Activated T-cell treated with anti-CD3 and anti-CD28 coated beads, Interleukin-2, amount 50 U/mL, for 4 hours (primary cell): Measurements from ENCODE around the gene AGRN. TPM values are rescaled to one million over a fixed set of nuclear protein-coding genes. Genes with fewer than 3 reads are reported as not detected.
"Not testable (repeated sequence)": the region's sequence is repeated elsewhere in the genome, so short reads cannot be mapped to it uniquely, and the experiment has no call there.

ENCODE experiments used
- ATAC-seq, 2 donors: fragments of 200-7000 bp; cut with Tn5 transposase; one replicate each; pipeline ENCODE4 v1.10.0; 2021
- DNase-seq: peaks from one replicate; pipeline ENCODE4 v3.0.0-alpha.2; 2020
- H3K27me3 Mint-ChIP-seq: one replicate; pipeline ENCODE4 v1.8.0; 2021; ENCODE audit warnings: low read depth, mixed read lengths
- H3K36me3 Mint-ChIP-seq: one replicate; pipeline ENCODE4 v1.8.0; 2022; ENCODE audit warnings: mixed read lengths; ENCODE audit not compliant: insufficient read depth
- H3K4me1 Mint-ChIP-seq: one replicate; pipeline ENCODE4 v1.8.0; 2021; ENCODE audit warnings: low read depth, mixed read lengths
- H3K4me3 Mint-ChIP-seq: one replicate; pipeline ENCODE4 v1.8.0; 2021; ENCODE audit warnings: mild to moderate bottlenecking, moderate library complexity, mixed read lengths
- H3K9me3 Mint-ChIP-seq: one replicate; pipeline ENCODE4 v1.8.0; 2021; ENCODE audit warnings: mixed read lengths
- total RNA-seq, 3 donors: library from RNA; stranded (reverse); gene quantifications; one replicate each; pipeline ENCODE4 v1.2.1, GENCODE V29; 2021

AGRN gene
- total RNA-seq, 3 donors from 2014 or later = 12.0 to 18.0 (median 15.2) TPM

GRCh38 chr1:992362-992761, 27.6 kb upstream of the AGRN start:
- H3K36me3 Mint-ChIP-seq = no peaks in the 10 kb centered on the region
- ATAC-seq (peak in 1 of 2 donors; percentile 49), DNase-seq (no peak)
- peaks cover 3% of the 10 kb centered on the region for H3K9me3 Mint-ChIP-seq
- H3K27me3 Mint-ChIP-seq = peaks cover 35% of the 10 kb centered on the region
- no peak overlapping the region for H3K4me3 Mint-ChIP-seq
- H3K4me1 Mint-ChIP-seq = peaks cover 6% of the 10 kb centered on the region

GRCh38 chr1:993379-993995, 26.4 kb upstream of the AGRN start:
- Mint-ChIP-seq H3K4me3 (no peak overlapping the region), H3K27me3 (peaks cover 33% of the 10 kb centered on the region), H3K36me3 (no peaks in the 10 kb centered on the region), H3K9me3 (peaks cover 3% of the 10 kb centered on the region), H3K4me1 (peaks cover 6% of the 10 kb centered on the region)
- no peak for DNase-seq
- ATAC-seq = no peak

- not testable (repeated sequence) for ATAC-seq, H3K4me3 Mint-ChIP-seq, DNase-seq, H3K36me3 Mint-ChIP-seq, H3K4me1 Mint-ChIP-seq, H3K9me3 Mint-ChIP-seq
- H3K27me3 Mint-ChIP-seq = peaks cover 24% of the 10 kb centered on the region
Observed at GRCh38 chr1:994546-994945, 25.4 kb upstream of the AGRN start.

- Mint-ChIP-seq H3K27me3 (peaks cover 22% of the 10 kb centered on the region), H3K4me1 (peaks cover 8% of the 10 kb centered on the region), H3K36me3 (no peaks in the 10 kb centered on the region), H3K4me3 (no peak overlapping the region), H3K9me3 (peaks cover 3% of the 10 kb centered on the region)
- DNase-seq = no peak
- no peak for ATAC-seq
Observed at GRCh38 chr1:995665-996633, 24.0 kb upstream of the AGRN start.

GRCh38 chr1:996851-997712, 22.8 kb upstream of the AGRN start:
- peaks cover 24% of the 10 kb centered on the region for H3K27me3 Mint-ChIP-seq
- peaks cover 8% of the 10 kb centered on the region for H3K4me1 Mint-ChIP-seq
- no peaks in the 10 kb centered on the region for H3K36me3 Mint-ChIP-seq
- peaks cover 3% of the 10 kb centered on the region for H3K9me3 Mint-ChIP-seq
- DNase-seq (no peak), ATAC-seq (no peak)
- H3K4me3 Mint-ChIP-seq = no peak overlapping the region

- peaks cover 23% of the 10 kb centered on the region for H3K27me3 Mint-ChIP-seq
- no peak for DNase-seq
- no peaks in the 10 kb centered on the region for H3K36me3 Mint-ChIP-seq
- no peak for ATAC-seq
- H3K4me3 Mint-ChIP-seq = no peak overlapping the region
- peaks cover 5% of the 10 kb centered on the region for H3K4me1 Mint-ChIP-seq
- no peaks in the 10 kb centered on the region for H3K9me3 Mint-ChIP-seq
Observed at GRCh38 chr1:997713-997992, 22.3 kb upstream of the AGRN start.

GRCh38 chr1:997993-998744, 21.8 kb upstream of the AGRN start:
- Mint-ChIP-seq H3K9me3 (no peaks in the 10 kb centered on the region), H3K4me1 (peaks cover 4% of the 10 kb centered on the region), H3K27me3 (peaks cover 21% of the 10 kb centered on the region), H3K36me3 (no peaks in the 10 kb centered on the region), H3K4me3 (no peak overlapping the region)
- ATAC-seq (no peak), DNase-seq (no peak)

- Mint-ChIP-seq H3K36me3 (no peaks in the 10 kb centered on the region), H3K27me3 (peaks cover 25% of the 10 kb centered on the region), H3K4me3 (no peak overlapping the region), H3K9me3 (no peaks in the 10 kb centered on the region), H3K4me1 (peaks cover 4% of the 10 kb centered on the region)
- DNase-seq (no peak), ATAC-seq (no peak)
Observed at GRCh38 chr1:998745-998994, 21.2 kb upstream of the AGRN start.

- DNase-seq = no peak
- H3K4me1 Mint-ChIP-seq = peaks cover 4% of the 10 kb centered on the region
- H3K36me3 Mint-ChIP-seq = no peaks in the 10 kb centered on the region
- peaks cover 26% of the 10 kb centered on the region for H3K27me3 Mint-ChIP-seq
- peak in 1 of 2 donors; percentile 7 for ATAC-seq
- no peaks in the 10 kb centered on the region for H3K9me3 Mint-ChIP-seq
- no peak overlapping the region for H3K4me3 Mint-ChIP-seq
Observed at GRCh38 chr1:998995-999724, 20.8 kb upstream of the AGRN start.

- Mint-ChIP-seq H3K4me3 (peak within 1 kb of the TSS; percentile 70), H3K27me3 (peaks cover 33% of the 10 kb centered on the region), H3K9me3 (no peaks in the 10 kb centered on the region), H3K4me1 (peaks cover 9% of the 10 kb centered on the region), H3K36me3 (no peaks in the 10 kb centered on the region)
- ATAC-seq (peak; percentile 70 to 72), DNase-seq (peak; percentile 67)
Observed at GRCh38 chr1:999725-1000356, 20.1 kb upstream of the AGRN start, which contains the start of gene HES4. HES4 (minus strand) TSS chr1:1000097; CDS start chr1:999973, 124 bp downstream.

GRCh38 chr1:1000357-1001056, 19.4 kb upstream of the AGRN start:
- DNase-seq (peak; percentile 76), ATAC-seq (peak; percentile 17 to 27)
- Mint-ChIP-seq H3K36me3 (no peaks in the 10 kb centered on the region), H3K4me3 (peak overlapping the region; percentile 70), H3K4me1 (peaks cover 14% of the 10 kb centered on the region), H3K9me3 (no peaks in the 10 kb centered on the region), H3K27me3 (peaks cover 38% of the 10 kb centered on the region)

- no peaks in the 10 kb centered on the region for H3K36me3 Mint-ChIP-seq
- peak overlapping the region; percentile 70 for H3K4me3 Mint-ChIP-seq
- H3K9me3 Mint-ChIP-seq = no peaks in the 10 kb centered on the region
- peaks cover 39% of the 10 kb centered on the region for H3K27me3 Mint-ChIP-seq
- ATAC-seq = no peak
- H3K4me1 Mint-ChIP-seq = peaks cover 11% of the 10 kb centered on the region
- DNase-seq = no peak
Observed at GRCh38 chr1:1001057-1001783, 18.7 kb upstream of the AGRN start.
